Nephron (organoid): ENCODE measurements around the gene WNK2.

ENCODE experiments used
- H3K27ac Mint-ChIP-seq, 3 experiments: 2 replicates each; pipeline ENCODE4 v1.8.0; 2020; ENCODE audit warnings: mixed read lengths in 3 of 3, mild to moderate bottlenecking in 2 of 3, moderate library complexity in 1 of 3
- H3K27me3 Mint-ChIP-seq: 2 replicates; pipeline ENCODE4 v1.8.0; 2021; ENCODE audit warnings: low read depth, mild to moderate bottlenecking, moderate library complexity, mixed read lengths
- H3K36me3 Mint-ChIP-seq: 2 replicates; pipeline ENCODE4 v1.8.0; 2020; ENCODE audit warnings: low read depth, mixed read lengths
- H3K4me1 Mint-ChIP-seq: 2 replicates; pipeline ENCODE4 v1.8.0; 2020; ENCODE audit warnings: mixed read lengths
- H3K4me3 Mint-ChIP-seq, 3 experiments: 2 replicates each; pipeline ENCODE4 v1.8.0; 2020; ENCODE audit warnings: mild to moderate bottlenecking in 3 of 3, mixed read lengths in 3 of 3, moderate library complexity in 2 of 3
- H3K9me3 Mint-ChIP-seq: 2 replicates; pipeline ENCODE4 v1.8.0; 2020; ENCODE audit warnings: mixed read lengths
- CTCF ChIP-seq, 3 experiments: fragments of 200-600 bp; sonication (generic); IDR thresholded peaks; one replicate each; pipeline ENCODE4 v1.5.0; 2021; ENCODE audit warnings: antibody characterized with exemption in 3 of 3; ENCODE audit not compliant: unreplicated experiment in 3 of 3

WNK2 gene

GRCh38 chr9:93193388-93194220 lies 9.7 kb downstream of the WNK2 start:
- Mint-ChIP-seq H3K27ac (peak overlapping the region; percentile 3 to 41 (median 29)), H3K4me3 (no peak overlapping the region), H3K27me3 (peaks cover 12% of the 10 kb centered on the region), H3K9me3 (no peaks in the 10 kb centered on the region), H3K36me3 (no peaks in the 10 kb centered on the region), H3K4me1 (peaks cover 42% of the 10 kb centered on the region)
- TF ChIP-seq CTCF (IDR thresholded peaks at IDR 0.05; ENCODE audit: unreplicated experiment in 3 of 3): no peak

- Mint-ChIP-seq H3K4me3 (no peak overlapping the region), H3K4me1 (peaks cover 42% of the 10 kb centered on the region), H3K27ac (peak overlapping the region; percentile 3 to 41 (median 29)), H3K27me3 (peaks cover 9% of the 10 kb centered on the region), H3K36me3 (no peaks in the 10 kb centered on the region), H3K9me3 (no peaks in the 10 kb centered on the region)
- no peak for TF ChIP-seq CTCF (IDR thresholded peaks at IDR 0.05; ENCODE audit: unreplicated experiment in 3 of 3)
Observed at GRCh38 chr9:93194221-93194625, 10.3 kb downstream of the WNK2 start.

- H3K4me3 Mint-ChIP-seq: no peak overlapping the region
Observed at GRCh38 chr9:93194641-93195040, 10.7 kb downstream of the WNK2 start.

GRCh38 chr9:93196096-93197055 lies 12.4 kb downstream of the WNK2 start:
- peak overlapping the region; percentile 18 to 59 (median 59) for H3K27ac Mint-ChIP-seq
- H3K27me3 Mint-ChIP-seq: peaks cover 13% of the 10 kb centered on the region
- no peak for TF ChIP-seq CTCF (IDR thresholded peaks at IDR 0.05; ENCODE audit: unreplicated experiment in 3 of 3)
- H3K4me3 Mint-ChIP-seq: peak overlapping the region in 1 of 3 experiments; percentile 45
- no peaks in the 10 kb centered on the region for H3K9me3 Mint-ChIP-seq
- H3K36me3 Mint-ChIP-seq: no peaks in the 10 kb centered on the region
- peaks cover 53% of the 10 kb centered on the region for H3K4me1 Mint-ChIP-seq

More at GRCh38 chr9:93194641-93195040, 10.7 kb downstream of the WNK2 start:
- H3K27me3 Mint-ChIP-seq: peaks cover 12% of the 10 kb centered on the region
- peaks cover 42% of the 10 kb centered on the region for H3K4me1 Mint-ChIP-seq
- no peak for TF ChIP-seq CTCF (IDR thresholded peaks at IDR 0.05; ENCODE audit: unreplicated experiment in 3 of 3)
- peak overlapping the region in 2 of 3 experiments; percentile 60 to 62 for H3K27ac Mint-ChIP-seq
- H3K9me3 Mint-ChIP-seq: no peaks in the 10 kb centered on the region
- no peaks in the 10 kb centered on the region for H3K36me3 Mint-ChIP-seq

- no peaks in the 10 kb centered on the region for H3K9me3 Mint-ChIP-seq
- H3K4me3 Mint-ChIP-seq: no peak overlapping the region
- H3K27ac Mint-ChIP-seq: no peak overlapping the region
- peaks cover 5% of the 10 kb centered on the region for H3K27me3 Mint-ChIP-seq
- no peak for TF ChIP-seq CTCF (IDR thresholded peaks at IDR 0.05; ENCODE audit: unreplicated experiment in 3 of 3)
- peaks cover 63% of the 10 kb centered on the region for H3K4me1 Mint-ChIP-seq
- H3K36me3 Mint-ChIP-seq: no peaks in the 10 kb centered on the region
Observed at GRCh38 chr9:93197670-93198069, 13.7 kb downstream of the WNK2 start.
